ENCODE data around the gene MSH2. TPM values are rescaled to one million over a fixed set of nuclear protein-coding genes. Genes with fewer than 3 reads are reported as not detected.

The MSH2 gene
- total RNA-seq, 2 donors from 2014 or later, result 126 to 135 TPM

DNA sequence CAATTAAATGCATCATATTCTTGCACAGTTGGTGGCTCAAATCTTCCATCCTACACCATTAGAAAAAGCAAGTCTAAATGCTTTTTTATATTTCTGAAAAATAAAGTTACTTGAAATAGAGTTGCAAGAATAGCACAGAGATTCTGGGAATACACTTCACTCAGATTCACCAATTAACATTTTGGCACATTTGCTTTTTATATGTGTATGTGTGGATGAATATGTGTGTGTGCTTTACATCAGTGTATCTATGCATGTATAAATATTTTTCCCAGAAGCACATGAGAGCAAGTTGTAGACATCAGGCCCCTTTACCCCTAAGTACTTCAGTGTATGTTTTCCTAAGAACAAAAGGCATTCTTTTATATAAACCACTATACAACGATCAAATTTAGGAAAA lies 27.6 kb upstream of the MSH2 start:
- H3K36me3 Mint-ChIP-seq (ENCODE audit: low read depth), result peaks cover 90% of the 10 kb centered on the region
- no peak overlapping the region for H3K4me3 Mint-ChIP-seq
- H3K9me3 Mint-ChIP-seq, result no peaks in the 10 kb centered on the region
- Histone ChIP-seq H3K27ac (ENCODE audit: low read depth, low read length) (no peak overlapping the region), H3K4me3 (ENCODE audit: low read length) (no peak overlapping the region), H3K4me1 (ENCODE audit: control insufficient read depth, insufficient read depth, low read length) (peaks cover 3% of the 10 kb centered on the region), H3K9me3 (ENCODE audit: control insufficient read depth, low read length) (peaks cover 9% of the 10 kb centered on the region), H3K9ac (ENCODE audit: extremely low read depth, low read length, poor library complexity, severe bottlenecking) (no peak overlapping the region), H3K27me3 (ENCODE audit: control insufficient read depth, insufficient read depth, low read length, poor library complexity, severe bottlenecking) (no peaks in the 10 kb centered on the region), H3K36me3 (ENCODE audit: control insufficient read depth, insufficient read depth, low read length) (peaks cover 78% of the 10 kb centered on the region)
- H3K27me3 Mint-ChIP-seq (ENCODE audit: insufficient read depth), result no peaks in the 10 kb centered on the region
- H3K4me1 Mint-ChIP-seq, result peaks cover 23% of the 10 kb centered on the region
- WGBS, 2 experiments (ENCODE audit: insufficient coverage in 1 of 2, insufficient read length in 1 of 2), result 100% methylated on average over 1 of the region's 1 CpG; no CpG with 5 or more reads in 1 of the 2 experiments
- no peak for DNase-seq
- H3K27ac Mint-ChIP-seq, result no peak overlapping the region
- TF ChIP-seq, protein P1, sequence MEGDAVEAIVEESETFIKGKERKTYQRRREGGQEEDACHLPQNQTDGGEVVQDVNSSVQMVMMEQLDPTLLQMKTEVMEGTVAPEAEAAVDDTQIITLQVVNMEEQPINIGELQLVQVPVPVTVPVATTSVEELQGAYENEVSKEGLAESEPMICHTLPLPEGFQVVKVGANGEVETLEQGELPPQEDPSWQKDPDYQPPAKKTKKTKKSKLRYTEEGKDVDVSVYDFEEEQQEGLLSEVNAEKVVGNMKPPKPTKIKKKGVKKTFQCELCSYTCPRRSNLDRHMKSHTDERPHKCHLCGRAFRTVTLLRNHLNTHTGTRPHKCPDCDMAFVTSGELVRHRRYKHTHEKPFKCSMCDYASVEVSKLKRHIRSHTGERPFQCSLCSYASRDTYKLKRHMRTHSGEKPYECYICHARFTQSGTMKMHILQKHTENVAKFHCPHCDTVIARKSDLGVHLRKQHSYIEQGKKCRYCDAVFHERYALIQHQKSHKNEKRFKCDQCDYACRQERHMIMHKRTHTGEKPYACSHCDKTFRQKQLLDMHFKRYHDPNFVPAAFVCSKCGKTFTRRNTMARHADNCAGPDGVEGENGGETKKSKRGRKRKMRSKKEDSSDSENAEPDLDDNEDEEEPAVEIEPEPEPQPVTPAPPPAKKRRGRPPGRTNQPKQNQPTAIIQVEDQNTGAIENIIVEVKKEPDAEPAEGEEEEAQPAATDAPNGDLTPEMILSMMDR (conservative IDR thresholded peaks at IDR 0.05), result no peak

DNA sequence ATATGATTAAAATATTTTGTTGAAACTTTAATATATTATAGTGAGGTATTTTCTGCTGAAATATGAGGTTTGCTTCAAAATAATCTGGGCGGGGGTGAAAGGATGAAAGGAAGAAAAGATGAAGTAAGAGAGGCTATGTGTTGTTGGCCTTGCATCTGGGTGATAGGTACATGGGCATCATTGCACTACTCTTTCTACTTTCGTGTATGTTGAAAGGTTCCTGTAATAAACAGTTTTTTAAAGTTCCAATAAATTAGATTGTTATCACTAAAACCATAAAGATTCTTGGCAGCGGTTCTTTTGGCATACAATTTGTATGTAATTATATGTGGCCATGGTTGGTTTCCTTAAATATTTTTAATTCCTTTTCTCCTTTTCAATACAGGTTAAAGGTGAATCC lies 23.6 kb upstream of the MSH2 start:
- peaks cover 79% of the 10 kb centered on the region for H3K36me3 Mint-ChIP-seq (ENCODE audit: low read depth)
- no peaks in the 10 kb centered on the region for H3K9me3 Mint-ChIP-seq
- Histone ChIP-seq H3K9me3 (ENCODE audit: control insufficient read depth, low read length) (peaks cover 9% of the 10 kb centered on the region), H3K36me3 (ENCODE audit: control insufficient read depth, insufficient read depth, low read length) (peaks cover 81% of the 10 kb centered on the region), H3K4me1 (ENCODE audit: control insufficient read depth, insufficient read depth, low read length) (no peaks in the 10 kb centered on the region), H3K27ac (ENCODE audit: low read depth, low read length) (no peak overlapping the region), H3K4me3 (ENCODE audit: low read length) (no peak overlapping the region), H3K27me3 (ENCODE audit: control insufficient read depth, insufficient read depth, low read length, poor library complexity, severe bottlenecking) (no peaks in the 10 kb centered on the region), H3K9ac (ENCODE audit: extremely low read depth, low read length, poor library complexity, severe bottlenecking) (no peak overlapping the region)
- no peak for DNase-seq
- H3K27me3 Mint-ChIP-seq (ENCODE audit: insufficient read depth), result no peaks in the 10 kb centered on the region
- no peaks in the 10 kb centered on the region for H3K4me1 Mint-ChIP-seq
- TF ChIP-seq, protein P1 (conservative IDR thresholded peaks at IDR 0.05), result no peak
- H3K27ac Mint-ChIP-seq, result no peak overlapping the region
- 89 to 100% methylated on average over 1 to 2 of the region's 3 CpGs for WGBS, 2 experiments (ENCODE audit: insufficient coverage in 1 of 2, insufficient read length in 1 of 2)
- H3K4me3 Mint-ChIP-seq, result no peak overlapping the region

DNA sequence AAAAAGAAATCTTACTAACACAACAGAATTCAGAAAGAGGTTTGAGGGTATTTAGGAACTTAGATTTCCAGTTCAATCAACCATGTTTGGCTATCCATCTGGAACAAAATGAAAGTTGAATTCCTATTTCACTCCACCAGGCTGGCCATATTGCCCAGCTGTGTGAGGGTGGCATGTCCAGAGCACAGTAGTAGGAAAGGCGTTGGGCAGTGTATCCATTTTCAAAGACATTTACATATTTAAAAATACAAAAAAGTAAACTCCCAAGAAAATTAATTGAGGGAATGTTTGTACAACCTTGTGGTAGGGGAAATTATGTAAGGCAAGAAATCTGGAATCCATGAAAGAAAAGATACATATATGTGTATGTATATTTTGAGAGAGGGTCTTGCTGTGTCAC lies 21.5 kb upstream of the MSH2 start:
- Histone ChIP-seq H3K27ac (ENCODE audit: low read depth, low read length) (no peak overlapping the region), H3K27me3 (ENCODE audit: control insufficient read depth, insufficient read depth, low read length, poor library complexity, severe bottlenecking) (no peaks in the 10 kb centered on the region), H3K4me1 (ENCODE audit: control insufficient read depth, insufficient read depth, low read length) (no peaks in the 10 kb centered on the region), H3K36me3 (ENCODE audit: control insufficient read depth, insufficient read depth, low read length) (peaks cover 77% of the 10 kb centered on the region), H3K9ac (ENCODE audit: extremely low read depth, low read length, poor library complexity, severe bottlenecking) (no peak overlapping the region), H3K4me3 (ENCODE audit: low read length) (no peak overlapping the region), H3K9me3 (ENCODE audit: control insufficient read depth, low read length) (peaks cover 9% of the 10 kb centered on the region)
- no peak for DNase-seq
- Mint-ChIP-seq H3K4me3 (no peak overlapping the region), H3K4me1 (no peaks in the 10 kb centered on the region), H3K27me3 (ENCODE audit: insufficient read depth) (no peaks in the 10 kb centered on the region), H3K27ac (no peak overlapping the region), H3K36me3 (ENCODE audit: low read depth) (peaks cover 76% of the 10 kb centered on the region), H3K9me3 (no peaks in the 10 kb centered on the region)
- TF ChIP-seq, protein P1 (conservative IDR thresholded peaks at IDR 0.05), result no peak
- WGBS, 2 experiments (ENCODE audit: insufficient coverage in 1 of 2, insufficient read length in 1 of 2), result 100% methylated on average over 1 of the region's 1 CpG; no CpG with 5 or more reads in 1 of the 2 experiments
